Prostate gland (tissue), 2 donors: Measurements from ENCODE around the gene TRIM7.

Experiments
- POLR2A ChIP-seq: fragments of 450-650 bp; IDR thresholded peaks from one replicate; pipeline ENCODE4 v1.6.1; 2016; ENCODE audit warnings: antibody characterized with exemption, mild to moderate bottlenecking
- POLR2AphosphoS5 ChIP-seq: sonication (generic); formaldehyde crosslinking; IDR thresholded peaks from one replicate; pipeline ENCODE4 v1.6.1; 2017; ENCODE audit warnings: antibody characterized with exemption
- TF ChIP-seq, protein P1 (sequence below), 4 experiments: fragments of 200-600 bp in 2 of 4; fragments of 450-650 bp in 2 of 4; sonication (generic) in 2 of 4; IDR thresholded peaks; 1 replicate in 3 of 4; 2 replicates in 1 of 4; pipeline ENCODE4 v1.5.1; 2016 to 2019; ENCODE audit warnings: antibody characterized with exemption in 4 of 4, mild to moderate bottlenecking in 2 of 4, moderate library complexity in 2 of 4

GRCh38 chr5:181220178-181220515 is 15.2 kb upstream of the TRIM7 start:
- TF ChIP-seq, protein P1, sequence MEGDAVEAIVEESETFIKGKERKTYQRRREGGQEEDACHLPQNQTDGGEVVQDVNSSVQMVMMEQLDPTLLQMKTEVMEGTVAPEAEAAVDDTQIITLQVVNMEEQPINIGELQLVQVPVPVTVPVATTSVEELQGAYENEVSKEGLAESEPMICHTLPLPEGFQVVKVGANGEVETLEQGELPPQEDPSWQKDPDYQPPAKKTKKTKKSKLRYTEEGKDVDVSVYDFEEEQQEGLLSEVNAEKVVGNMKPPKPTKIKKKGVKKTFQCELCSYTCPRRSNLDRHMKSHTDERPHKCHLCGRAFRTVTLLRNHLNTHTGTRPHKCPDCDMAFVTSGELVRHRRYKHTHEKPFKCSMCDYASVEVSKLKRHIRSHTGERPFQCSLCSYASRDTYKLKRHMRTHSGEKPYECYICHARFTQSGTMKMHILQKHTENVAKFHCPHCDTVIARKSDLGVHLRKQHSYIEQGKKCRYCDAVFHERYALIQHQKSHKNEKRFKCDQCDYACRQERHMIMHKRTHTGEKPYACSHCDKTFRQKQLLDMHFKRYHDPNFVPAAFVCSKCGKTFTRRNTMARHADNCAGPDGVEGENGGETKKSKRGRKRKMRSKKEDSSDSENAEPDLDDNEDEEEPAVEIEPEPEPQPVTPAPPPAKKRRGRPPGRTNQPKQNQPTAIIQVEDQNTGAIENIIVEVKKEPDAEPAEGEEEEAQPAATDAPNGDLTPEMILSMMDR (IDR thresholded peaks at IDR 0.05): no peak
- TF ChIP-seq POLR2A: no peak
- TF ChIP-seq POLR2AphosphoS5: no peak
